ENCODE measurements around the gene ADAMTS6.

ADAMTS6 gene

DNA sequence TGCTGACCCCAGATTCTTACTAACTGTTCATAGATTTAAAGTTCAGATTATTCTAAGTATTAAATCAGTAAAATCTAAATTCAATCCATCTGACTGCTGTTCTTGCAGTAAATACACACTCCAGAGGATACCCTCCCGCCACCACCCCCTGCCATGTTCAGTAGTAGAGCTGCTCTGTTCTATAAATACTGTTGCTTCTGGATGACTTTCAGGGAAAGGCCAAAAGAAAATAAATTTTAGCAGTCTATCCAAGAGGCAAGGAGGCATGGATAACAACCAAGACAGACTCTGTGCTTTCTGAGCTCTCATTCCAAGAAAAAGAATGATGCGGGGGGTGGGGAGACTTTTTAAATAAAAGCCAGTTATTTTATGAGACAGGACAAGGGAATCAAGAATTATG, 115.1 kb downstream of the ADAMTS6 start:
- no peak for DNase-seq
- Histone ChIP-seq H3K27ac (ENCODE audit: low read depth, low read length) (no peak overlapping the region), H3K36me3 (ENCODE audit: control insufficient read depth in 1 of 2, insufficient read depth in 2 of 2, low read length in 2 of 2) (peaks cover 2 to 5% of the 10 kb centered on the region in 2 experiments), H3K27me3 (ENCODE audit: insufficient read depth, low read length) (no peaks in the 10 kb centered on the region), H3K79me1 (ENCODE audit: low read length) (no peaks in the 10 kb centered on the region), H2BK120ac (ENCODE audit: insufficient read depth, low read length, poor library complexity) (no peak overlapping the region), H4K8ac (ENCODE audit: low read depth, low read length) (no peak overlapping the region), H2BK5ac (ENCODE audit: low read depth, low read length, poor library complexity) (no peak overlapping the region), H3K18ac (ENCODE audit: low read length) (no peak overlapping the region), H2AK5ac (ENCODE audit: low read length) (no peak overlapping the region), H3K4me3 (ENCODE audit: low read depth, low read length) (no peak overlapping the region), H4K12ac (ENCODE audit: low read depth, low read length) (no peak overlapping the region), H3K9ac (ENCODE audit: low read length) (no peak overlapping the region), H2AFZ (ENCODE audit: insufficient read depth, low read length, poor library complexity) (no peak overlapping the region), H3K79me2 (ENCODE audit: control insufficient read depth, insufficient read depth, low read length, poor library complexity) (no peaks in the 10 kb centered on the region), H3K23ac (ENCODE audit: low read length) (no peak overlapping the region), H3K4me2 (ENCODE audit: low read length) (no peak overlapping the region), H3K4me1 (ENCODE audit: control insufficient read depth in 1 of 2, insufficient read depth in 2 of 2, low read length in 2 of 2) (no peaks in the 10 kb centered on the region), H3K4ac (ENCODE audit: low read depth, low read length) (no peak overlapping the region), H2BK12ac (ENCODE audit: low read length) (no peak overlapping the region), H3K14ac (ENCODE audit: low read length) (no peak overlapping the region), H4K91ac (ENCODE audit: low read depth, low read length) (no peak overlapping the region), H3K9me3 (ENCODE audit: insufficient read depth, low read depth, low read length) (no peaks in the 10 kb centered on the region)
- WGBS (ENCODE audit: extremely low coverage, insufficient coverage, insufficient read length), result no CpG with 5 or more reads among the region's 2 CpGs

DNA sequence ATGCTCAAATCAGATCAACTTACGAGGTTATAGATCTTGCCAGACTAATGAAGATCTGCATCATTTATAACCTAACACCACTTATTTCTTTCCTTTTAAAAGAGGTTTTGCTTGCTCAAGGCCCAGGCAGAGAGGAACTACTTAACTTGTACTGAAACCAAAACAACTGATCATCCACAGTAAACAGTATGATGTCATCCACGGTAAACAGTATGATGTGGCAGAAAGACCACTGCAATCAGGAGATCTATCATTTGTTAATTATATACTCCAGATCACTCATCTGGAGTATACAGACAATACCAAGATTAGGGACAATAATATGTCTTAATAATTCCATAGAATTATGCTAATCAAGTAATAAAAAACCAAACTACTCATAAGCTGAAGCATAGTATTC, 116.8 kb downstream of the ADAMTS6 start:
- H3K4ac ChIP-seq (ENCODE audit: low read depth, low read length), result no peak overlapping the region
- peaks cover 3 to 5% of the 10 kb centered on the region in 2 experiments for H3K36me3 ChIP-seq (ENCODE audit: control insufficient read depth in 1 of 2, insufficient read depth in 2 of 2, low read length in 2 of 2)
- H3K14ac ChIP-seq (ENCODE audit: low read length), result no peak overlapping the region
- H2AK5ac ChIP-seq (ENCODE audit: low read length), result no peak overlapping the region
- no peaks in the 10 kb centered on the region for H3K79me2 ChIP-seq (ENCODE audit: control insufficient read depth, insufficient read depth, low read length, poor library complexity)
- H3K27ac ChIP-seq (ENCODE audit: low read depth, low read length), result no peak overlapping the region
- no peak overlapping the region for H4K12ac ChIP-seq (ENCODE audit: low read depth, low read length)
- H2BK120ac ChIP-seq (ENCODE audit: insufficient read depth, low read length, poor library complexity), result no peak overlapping the region
- H3K4me2 ChIP-seq (ENCODE audit: low read length), result no peak overlapping the region
- H4K91ac ChIP-seq (ENCODE audit: low read depth, low read length), result no peak overlapping the region
- no peak overlapping the region for H3K18ac ChIP-seq (ENCODE audit: low read length)
- H3K4me3 ChIP-seq (ENCODE audit: low read depth, low read length), result no peak overlapping the region
- H3K27me3 ChIP-seq (ENCODE audit: insufficient read depth, low read length), result no peaks in the 10 kb centered on the region
- no peak overlapping the region for H2BK5ac ChIP-seq (ENCODE audit: low read depth, low read length, poor library complexity)
- no peak overlapping the region for H3K9ac ChIP-seq (ENCODE audit: low read length)
- H2BK12ac ChIP-seq (ENCODE audit: low read length), result no peak overlapping the region
- no CpG with 5 or more reads among the region's 2 CpGs for whole genome bisulfite sequencing (ENCODE audit: extremely low coverage, insufficient coverage, insufficient read length)
- H4K8ac ChIP-seq (ENCODE audit: low read depth, low read length), result no peak overlapping the region
- H3K79me1 ChIP-seq (ENCODE audit: low read length), result no peaks in the 10 kb centered on the region
- H2AFZ ChIP-seq (ENCODE audit: insufficient read depth, low read length, poor library complexity), result no peak overlapping the region
- no peaks in the 10 kb centered on the region for H3K9me3 ChIP-seq (ENCODE audit: insufficient read depth, low read depth, low read length)
- H3K23ac ChIP-seq (ENCODE audit: low read length), result no peak overlapping the region
- DNase-seq, result no peak
- H3K4me1 ChIP-seq (ENCODE audit: control insufficient read depth in 1 of 2, insufficient read depth in 2 of 2, low read length in 2 of 2), result no peaks in the 10 kb centered on the region

DNA sequence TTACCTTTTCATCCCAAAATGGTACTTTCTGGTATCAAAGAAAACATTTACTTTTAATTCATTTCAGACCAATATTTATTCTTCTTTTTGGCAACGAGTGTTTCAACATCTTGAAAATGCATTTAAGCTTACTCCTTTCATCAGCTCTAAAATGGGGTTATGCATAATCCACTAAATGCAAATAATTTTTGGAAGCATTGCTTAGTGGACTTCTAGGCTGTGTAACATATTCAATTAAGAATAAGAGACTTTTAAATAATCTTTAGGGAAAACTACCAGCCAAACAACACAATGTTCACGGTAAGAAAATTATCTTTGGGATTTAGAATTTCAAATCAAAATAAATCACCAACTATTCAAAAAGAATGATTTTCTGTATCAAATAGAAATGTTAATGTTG, 118.2 kb downstream of the ADAMTS6 start:
- H3K9ac ChIP-seq (ENCODE audit: low read length), result no peak overlapping the region
- H3K23ac ChIP-seq (ENCODE audit: low read length), result no peak overlapping the region
- peaks cover 3 to 4% of the 10 kb centered on the region in 2 experiments for H3K36me3 ChIP-seq (ENCODE audit: control insufficient read depth in 1 of 2, insufficient read depth in 2 of 2, low read length in 2 of 2)
- H2AFZ ChIP-seq (ENCODE audit: insufficient read depth, low read length, poor library complexity), result no peak overlapping the region
- no peaks in the 10 kb centered on the region for H3K79me2 ChIP-seq (ENCODE audit: control insufficient read depth, insufficient read depth, low read length, poor library complexity)
- no peak overlapping the region for H2BK12ac ChIP-seq (ENCODE audit: low read length)
- no peaks in the 10 kb centered on the region for H3K4me1 ChIP-seq (ENCODE audit: control insufficient read depth in 1 of 2, insufficient read depth in 2 of 2, low read length in 2 of 2)
- H3K18ac ChIP-seq (ENCODE audit: low read length), result no peak overlapping the region
- no peak overlapping the region for H3K4me3 ChIP-seq (ENCODE audit: low read depth, low read length)
- no peak overlapping the region for H3K4ac ChIP-seq (ENCODE audit: low read depth, low read length)
- WGBS (ENCODE audit: extremely low coverage, insufficient coverage, insufficient read length), result no CpG with 5 or more reads among the region's 2 CpGs
- H2BK5ac ChIP-seq (ENCODE audit: low read depth, low read length, poor library complexity), result no peak overlapping the region
- H3K4me2 ChIP-seq (ENCODE audit: low read length), result no peak overlapping the region
- H3K79me1 ChIP-seq (ENCODE audit: low read length), result no peaks in the 10 kb centered on the region
- no peak overlapping the region for H2AK5ac ChIP-seq (ENCODE audit: low read length)
- H2BK120ac ChIP-seq (ENCODE audit: insufficient read depth, low read length, poor library complexity), result no peak overlapping the region
- H3K9me3 ChIP-seq (ENCODE audit: insufficient read depth, low read depth, low read length), result no peaks in the 10 kb centered on the region
- no peak overlapping the region for H3K27ac ChIP-seq (ENCODE audit: low read depth, low read length)
- no peak overlapping the region for H4K8ac ChIP-seq (ENCODE audit: low read depth, low read length)
- H3K27me3 ChIP-seq (ENCODE audit: insufficient read depth, low read length), result no peaks in the 10 kb centered on the region
- no peak overlapping the region for H4K12ac ChIP-seq (ENCODE audit: low read depth, low read length)
- no peak overlapping the region for H4K91ac ChIP-seq (ENCODE audit: low read depth, low read length)
- DNase-seq, result no peak
- H3K14ac ChIP-seq (ENCODE audit: low read length), result no peak overlapping the region

GRCh38 chr5:65359981-65360380, 121.7 kb downstream of the ADAMTS6 start:
- Histone ChIP-seq H2BK120ac (ENCODE audit: insufficient read depth, low read length, poor library complexity) (no peak overlapping the region), H4K91ac (ENCODE audit: low read depth, low read length) (no peak overlapping the region), H3K4me3 (ENCODE audit: low read depth, low read length) (no peak overlapping the region), H3K18ac (ENCODE audit: low read length) (no peak overlapping the region), H3K79me1 (ENCODE audit: low read length) (no peaks in the 10 kb centered on the region), H4K8ac (ENCODE audit: low read depth, low read length) (no peak overlapping the region), H4K12ac (ENCODE audit: low read depth, low read length) (no peak overlapping the region), H3K9me3 (ENCODE audit: insufficient read depth, low read depth, low read length) (no peaks in the 10 kb centered on the region), H3K36me3 (ENCODE audit: control insufficient read depth in 1 of 2, insufficient read depth in 2 of 2, low read length in 2 of 2) (peaks cover 0 to 3% of the 10 kb centered on the region in 2 experiments), H3K14ac (ENCODE audit: low read length) (no peak overlapping the region), H3K23ac (ENCODE audit: low read length) (no peak overlapping the region), H2AK5ac (ENCODE audit: low read length) (no peak overlapping the region), H3K79me2 (ENCODE audit: control insufficient read depth, insufficient read depth, low read length, poor library complexity) (no peaks in the 10 kb centered on the region), H3K4me1 (ENCODE audit: control insufficient read depth in 1 of 2, insufficient read depth in 2 of 2, low read length in 2 of 2) (no peaks in the 10 kb centered on the region), H3K4ac (ENCODE audit: low read depth, low read length) (no peak overlapping the region), H3K4me2 (ENCODE audit: low read length) (no peak overlapping the region), H2AFZ (ENCODE audit: insufficient read depth, low read length, poor library complexity) (no peak overlapping the region), H3K27ac (ENCODE audit: low read depth, low read length) (no peak overlapping the region), H2BK5ac (ENCODE audit: low read depth, low read length, poor library complexity) (no peak overlapping the region), H3K27me3 (ENCODE audit: insufficient read depth, low read length) (no peaks in the 10 kb centered on the region), H2BK12ac (ENCODE audit: low read length) (no peak overlapping the region), H3K9ac (ENCODE audit: low read length) (no peak overlapping the region)
- WGBS (ENCODE audit: extremely low coverage, insufficient coverage, insufficient read length), result no CpG with 5 or more reads among the region's 5 CpGs
- no peak for DNase-seq
